Activated CD4-positive, alpha-beta T cell treated with anti-CD3 and anti-CD28 coated beads for 36 hours (primary cell): ENCODE data around the gene ABCA13. TPM values are rescaled to one million over a fixed set of nuclear protein-coding genes. Genes with fewer than 3 reads are reported as not detected.

Experiments
- ATAC-seq: fragments of 200-7000 bp; cut with Tn5 transposase; one replicate; pipeline ENCODE4 v1.10.0; 2021; ENCODE audit warnings: mild to moderate bottlenecking, moderate library complexity
- CTCF ChIA-PET: fragments of 350-600 bp; sonication (Branson Sonifier 250); formaldehyde crosslinking; loops from one replicate; lab custom pipeline; 2021; ENCODE audit warnings: antibody characterized with exemption; lab: Charles Lee
- POLR2A ChIA-PET: fragments of 350-600 bp; sonication (Branson Sonifier 250); formaldehyde crosslinking; loops from one replicate; lab custom pipeline; 2021; ENCODE audit warnings: antibody characterized with exemption, inconsistent platforms; lab: Charles Lee
- DNase-seq: peaks from one replicate; pipeline ENCODE4 v3.0.0-alpha.2; 2020
- H3K27ac Mint-ChIP-seq: one replicate; pipeline ENCODE4 v1.8.0; 2021; ENCODE audit warnings: mixed read lengths
- H3K27me3 Mint-ChIP-seq: one replicate; pipeline ENCODE4 v1.8.0; 2021; ENCODE audit warnings: mixed read lengths
- H3K36me3 Mint-ChIP-seq: one replicate; pipeline ENCODE4 v1.8.0; 2021; ENCODE audit warnings: low read depth, mixed read lengths
- H3K4me1 Mint-ChIP-seq: one replicate; pipeline ENCODE4 v1.8.0; 2021; ENCODE audit warnings: mixed read lengths
- H3K4me3 Mint-ChIP-seq: one replicate; pipeline ENCODE4 v1.8.0; 2021; ENCODE audit warnings: mild to moderate bottlenecking, moderate library complexity, mixed read lengths
- H3K9me3 Mint-ChIP-seq: one replicate; pipeline ENCODE4 v1.8.0; 2021; ENCODE audit warnings: low read depth, mixed read lengths
- intact Hi-C, 2 experiments: fragments of 100-400 bp; cut with DNase I in 1 of 2; cut with micrococcal nuclease in 1 of 2; formaldehyde crosslinking; loops; one replicate each; pipeline versions ENCODE4 v1.14.2 to v1.15.1; 2022 to 2024; cut with DNase I, micrococcal nuclease
- total RNA-seq, 2 experiments: library from RNA; stranded (reverse); gene quantifications; one replicate each; pipeline ENCODE4 v1.2.3, GENCODE V29; 2021

ABCA13 gene
- total RNA-seq, 2 experiments from 2014 or later: not detected

- CTCF ChIA-PET: no interaction called here
- intact Hi-C loops: no loop called here
- no peak overlapping the region for H3K27ac Mint-ChIP-seq
- POLR2A ChIA-PET: no interaction called here
- DNase-seq: no peak
- no peaks in the 10 kb centered on the region for H3K36me3 Mint-ChIP-seq
- no peaks in the 10 kb centered on the region for H3K4me1 Mint-ChIP-seq
- H3K9me3 Mint-ChIP-seq: no peaks in the 10 kb centered on the region
- no peaks in the 10 kb centered on the region for H3K27me3 Mint-ChIP-seq
- H3K4me3 Mint-ChIP-seq: no peak overlapping the region
- no peak for ATAC-seq
These were observed 330.8 kb downstream of the ABCA13 start for GRCh38 chr7:48502021-48502420.

- Mint-ChIP-seq H3K9me3 (no peaks in the 10 kb centered on the region), H3K27ac (no peak overlapping the region), H3K4me1 (peaks cover under 1% of the 10 kb centered on the region), H3K4me3 (no peak overlapping the region), H3K27me3 (no peaks in the 10 kb centered on the region), H3K36me3 (no peaks in the 10 kb centered on the region)
- ATAC-seq (no peak), DNase-seq (no peak)
- ChIA-PET POLR2A (no interaction called here), CTCF (no interaction called here)
- intact Hi-C loops: no loop called here
These were observed 333.8 kb downstream of the ABCA13 start for GRCh38 chr7:48505051-48505450.

- no peaks in the 10 kb centered on the region for H3K36me3 Mint-ChIP-seq
- no peaks in the 10 kb centered on the region for H3K27me3 Mint-ChIP-seq
- H3K9me3 Mint-ChIP-seq: no peaks in the 10 kb centered on the region
- intact Hi-C loops: no loop called here
- peaks cover 3% of the 10 kb centered on the region for H3K4me1 Mint-ChIP-seq
- ChIA-PET CTCF (no interaction called here), POLR2A (no interaction called here)
- no peak overlapping the region for H3K27ac Mint-ChIP-seq
- ATAC-seq: no peak
- DNase-seq: no peak
- no peak overlapping the region for H3K4me3 Mint-ChIP-seq
These were observed 334.2 kb downstream of the ABCA13 start for GRCh38 chr7:48505466-48505865.

GRCh38 chr7:48506569-48506968 lies 335.3 kb downstream of the ABCA13 start:
- no peaks in the 10 kb centered on the region for H3K9me3 Mint-ChIP-seq
- H3K27me3 Mint-ChIP-seq: no peaks in the 10 kb centered on the region
- H3K36me3 Mint-ChIP-seq: no peaks in the 10 kb centered on the region
- intact Hi-C loops: no loop called here
- H3K4me1 Mint-ChIP-seq: peaks cover 7% of the 10 kb centered on the region
- H3K4me3 Mint-ChIP-seq: no peak overlapping the region
- no peak overlapping the region for H3K27ac Mint-ChIP-seq
- ATAC-seq (no peak), DNase-seq (no peak)
- POLR2A ChIA-PET: no interaction called here
- CTCF ChIA-PET: interaction anchor here (0.7 to 0.9 kb wide), 2 partner anchors 9 to 182 kb away, joined by 3 read pairs; no protein-coding TSS in a partner anchor

- ChIA-PET POLR2A (no interaction called here), CTCF (interaction anchor here (1.2 kb wide), 1 partner anchor 12 kb away, joined by 4 read pairs; no protein-coding TSS in a partner anchor)
- Mint-ChIP-seq H3K4me1 (peaks cover 7% of the 10 kb centered on the region), H3K9me3 (no peaks in the 10 kb centered on the region), H3K36me3 (no peaks in the 10 kb centered on the region), H3K27me3 (no peaks in the 10 kb centered on the region), H3K4me3 (no peak overlapping the region), H3K27ac (no peak overlapping the region)
- DNase-seq: peak; percentile 11
- no peak for ATAC-seq
- intact Hi-C loops: no loop called here
These were observed 339.8 kb downstream of the ABCA13 start for GRCh38 chr7:48511080-48511479.

GRCh38 chr7:48512892-48513291 lies 341.6 kb downstream of the ABCA13 start:
- Mint-ChIP-seq H3K4me3 (no peak overlapping the region), H3K9me3 (no peaks in the 10 kb centered on the region), H3K27ac (no peak overlapping the region), H3K36me3 (no peaks in the 10 kb centered on the region), H3K4me1 (peaks cover 7% of the 10 kb centered on the region), H3K27me3 (no peaks in the 10 kb centered on the region)
- ChIA-PET CTCF (no interaction called here), POLR2A (no interaction called here)
- DNase-seq (no peak), ATAC-seq (no peak)
- intact Hi-C loops: no loop called here

GRCh38 chr7:48515171-48515570 lies 343.9 kb downstream of the ABCA13 start:
- ChIA-PET CTCF (interaction anchor here (0.7 kb wide), 1 partner anchor 9 kb away, joined by 3 read pairs; no protein-coding TSS in a partner anchor), POLR2A (no interaction called here)
- Mint-ChIP-seq H3K4me1 (peaks cover 5% of the 10 kb centered on the region), H3K9me3 (no peaks in the 10 kb centered on the region), H3K27me3 (no peaks in the 10 kb centered on the region), H3K36me3 (no peaks in the 10 kb centered on the region), H3K27ac (no peak overlapping the region), H3K4me3 (no peak overlapping the region)
- ATAC-seq (no peak), DNase-seq (no peak)
- intact Hi-C loops: no loop called here

- H3K27me3 Mint-ChIP-seq: no peaks in the 10 kb centered on the region
- H3K9me3 Mint-ChIP-seq: no peaks in the 10 kb centered on the region
- no peaks in the 10 kb centered on the region for H3K36me3 Mint-ChIP-seq
- ChIA-PET CTCF (no interaction called here), POLR2A (no interaction called here)
- no peak overlapping the region for H3K27ac Mint-ChIP-seq
- intact Hi-C loops: no loop called here
- no peak overlapping the region for H3K4me3 Mint-ChIP-seq
- H3K4me1 Mint-ChIP-seq: no peaks in the 10 kb centered on the region
- ATAC-seq (no peak), DNase-seq (no peak)
These were observed 346.8 kb downstream of the ABCA13 start for GRCh38 chr7:48518092-48518491.

GRCh38 chr7:48522692-48523091 lies 351.4 kb downstream of the ABCA13 start:
- ATAC-seq: no peak
- Mint-ChIP-seq H3K9me3 (no peaks in the 10 kb centered on the region), H3K4me3 (no peak overlapping the region), H3K36me3 (no peaks in the 10 kb centered on the region), H3K4me1 (no peaks in the 10 kb centered on the region), H3K27me3 (peaks cover 4% of the 10 kb centered on the region), H3K27ac (no peak overlapping the region)
- ChIA-PET CTCF (interaction anchor here (0.7 to 0.9 kb wide), 2 partner anchors 11 to 159 kb away, joined by 3 to 4 read pairs; no protein-coding TSS in a partner anchor), POLR2A (no interaction called here)
- intact Hi-C loops: no loop called here
- no peak for DNase-seq

GRCh38 chr7:48525736-48526732 lies 354.8 kb downstream of the ABCA13 start:
- no peak overlapping the region for H3K27ac Mint-ChIP-seq
- ChIA-PET CTCF (no interaction called here), POLR2A (no interaction called here)
- no peak for DNase-seq
- H3K4me1 Mint-ChIP-seq: no peaks in the 10 kb centered on the region
- no peak for ATAC-seq
- no peak overlapping the region for H3K4me3 Mint-ChIP-seq
- intact Hi-C loops: no loop called here
- H3K27me3 Mint-ChIP-seq: peaks cover 4% of the 10 kb centered on the region
- H3K9me3 Mint-ChIP-seq: peaks cover 5% of the 10 kb centered on the region
- H3K36me3 Mint-ChIP-seq: no peaks in the 10 kb centered on the region

GRCh38 chr7:48528646-48529045 lies 357.4 kb downstream of the ABCA13 start:
- POLR2A ChIA-PET: no interaction called here
- Mint-ChIP-seq H3K4me1 (no peaks in the 10 kb centered on the region), H3K36me3 (no peaks in the 10 kb centered on the region), H3K4me3 (no peak overlapping the region), H3K27ac (no peak overlapping the region), H3K9me3 (peaks cover 5% of the 10 kb centered on the region), H3K27me3 (peaks cover 4% of the 10 kb centered on the region)
- ATAC-seq (no peak), DNase-seq (no peak)
- CTCF ChIA-PET: no interaction called here
- intact Hi-C loops: no loop called here

GRCh38 chr7:48537561-48537960 lies 366.3 kb downstream of the ABCA13 start:
- POLR2A ChIA-PET: interaction anchor here (0.7 kb wide), 1 partner anchor 26 kb away, joined by 4 read pairs; no protein-coding TSS in a partner anchor
- H3K27ac Mint-ChIP-seq: no peak overlapping the region
- ATAC-seq: peak; percentile 63

More at GRCh38 chr7:48537561-48537960, 366.3 kb downstream of the ABCA13 start:
- Mint-ChIP-seq H3K9me3 (peaks cover 7% of the 10 kb centered on the region), H3K4me3 (no peak overlapping the region), H3K4me1 (no peaks in the 10 kb centered on the region), H3K27me3 (no peaks in the 10 kb centered on the region), H3K36me3 (no peaks in the 10 kb centered on the region)
- intact Hi-C loops: no loop called here
- CTCF ChIA-PET: no interaction called here
- DNase-seq: peak; percentile 10
